Esophagus squamous epithelium (tissue), 4 donors: Measurements from ENCODE around the gene CTCFL.

Experiments
- CTCF ChIP-seq, 6 experiments: fragments of 450-650 bp in 4 of 6; fragments of 200-600 bp in 2 of 6; sonication (generic) in 2 of 6; IDR thresholded peaks; one replicate each; pipeline ENCODE4 v1.5.1; 2016 to 2019; ENCODE audit warnings: antibody characterized with exemption in 6 of 6, mild to moderate bottlenecking in 4 of 6, moderate library complexity in 4 of 6
- POLR2A ChIP-seq, 4 donors: fragments of 450-650 bp; IDR thresholded peaks; one replicate each; pipeline ENCODE4 v1.6.1; 2017; ENCODE audit warnings: antibody characterized with exemption in 4 of 4, mild to moderate bottlenecking in 4 of 4, moderate library complexity in 3 of 4

DNA sequence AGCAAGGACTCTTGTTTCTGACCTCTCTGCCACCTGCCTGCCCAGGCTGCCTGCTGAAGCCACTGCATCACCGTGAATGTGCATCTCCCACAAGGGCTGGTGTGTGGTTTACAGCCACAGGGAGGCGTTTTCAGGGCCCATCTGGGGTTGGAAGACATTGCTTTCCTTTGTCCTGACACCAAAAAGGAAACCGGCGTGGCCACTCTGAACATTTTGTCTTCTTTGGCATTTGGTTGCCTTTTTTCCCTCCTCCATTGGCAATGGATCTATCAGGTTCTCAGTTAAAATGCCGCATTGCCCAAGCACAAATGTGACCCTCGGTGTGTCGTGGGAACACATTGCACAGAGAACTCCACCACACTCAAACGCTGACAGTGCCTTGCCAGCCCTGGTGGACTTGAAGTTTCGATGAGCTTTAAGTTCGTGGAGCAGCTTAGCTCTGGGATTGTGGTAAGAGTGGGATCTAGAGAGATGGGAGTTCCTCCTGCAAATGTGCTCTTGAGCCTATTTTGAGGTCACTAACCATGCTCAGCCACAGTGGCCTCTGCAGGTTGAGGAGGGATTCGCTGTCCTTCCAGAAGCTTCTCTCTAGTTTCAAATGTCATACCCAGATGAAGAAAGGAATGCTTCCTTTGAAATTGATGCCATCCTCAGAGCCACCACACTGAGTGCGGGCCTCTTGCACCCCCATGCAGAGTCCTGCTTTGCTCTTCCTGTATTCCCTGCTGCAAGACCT lies 21.2 kb upstream of the CTCFL start:
- TF ChIP-seq CTCF (IDR thresholded peaks at IDR 0.05) (no peak), POLR2A (IDR thresholded peaks at IDR 0.05) (no peak)
